H9 (cell line): Measurements from ENCODE around the gene LRP2. TPM values are rescaled to one million over a fixed set of nuclear protein-coding genes. Genes with fewer than 3 reads are reported as not detected.

Experiments used
- DNase-seq: peaks from one replicate; pipeline ENCODE4 v3.0.0-alpha.2; 2017
- H2AFZ ChIP-seq: one replicate; pipeline ENCODE4 v1.6.1; 2013; ENCODE audit warnings: mild to moderate bottlenecking, low read length, control low read depth, moderate library complexity
- H2AK5ac ChIP-seq: 2 replicates; pipeline ENCODE4 v1.6.1; 2013; ENCODE audit warnings: low read length, control low read depth, mixed read lengths; ENCODE audit not compliant: insufficient read length
- H2BK120ac ChIP-seq: one replicate; pipeline ENCODE4 v1.6.1; 2013; ENCODE audit warnings: low read depth, mild to moderate bottlenecking, low read length, control low read depth, inconsistent platforms; ENCODE audit not compliant: poor library complexity, severe bottlenecking
- H2BK12ac ChIP-seq: 2 replicates; pipeline ENCODE4 v1.6.1; 2013; ENCODE audit warnings: low read length, control low read depth, mixed read lengths, low read depth; ENCODE audit not compliant: insufficient read length
- H2BK15ac ChIP-seq: 2 replicates; pipeline ENCODE4 v1.6.1; 2013; ENCODE audit warnings: low read depth, low read length, control low read depth
- H2BK20ac ChIP-seq: one replicate; pipeline ENCODE4 v1.6.1; 2013; ENCODE audit warnings: low read depth, mild to moderate bottlenecking, low read length, control low read depth, inconsistent platforms; ENCODE audit not compliant: poor library complexity, severe bottlenecking
- H2BK5ac ChIP-seq: 2 replicates; pipeline ENCODE4 v1.6.1; 2013; ENCODE audit warnings: low read length, control low read depth, mixed read lengths; ENCODE audit not compliant: insufficient read length
- H3K14ac ChIP-seq: 2 replicates; pipeline ENCODE4 v1.6.1; 2013; ENCODE audit warnings: low read length, control low read depth; ENCODE audit not compliant: insufficient read depth
- H3K18ac ChIP-seq: 2 replicates; pipeline ENCODE4 v1.6.1; 2013; ENCODE audit warnings: low read depth, mild to moderate bottlenecking, mixed read lengths, low read length, control low read depth; ENCODE audit not compliant: insufficient read length
- H3K23ac ChIP-seq: 2 replicates; pipeline ENCODE4 v1.6.1; 2013; ENCODE audit warnings: low read length, control low read depth, mixed read lengths, low read depth; ENCODE audit not compliant: insufficient read length
- H3K23me2 ChIP-seq: 2 replicates; pipeline ENCODE4 v1.6.1; 2013; ENCODE audit warnings: low read depth, mild to moderate bottlenecking, mixed read lengths, low read length, control low read depth; ENCODE audit not compliant: insufficient read length, poor library complexity, severe bottlenecking
- H3K27ac ChIP-seq: 2 replicates; pipeline ENCODE4 v1.5.1; 2013; ENCODE audit warnings: low read length, control low read depth, mixed read lengths, low read depth; ENCODE audit not compliant: insufficient read length
- H3K27me3 ChIP-seq: 2 replicates; pipeline ENCODE4 v1.6.1; 2013; ENCODE audit warnings: low read length, control low read depth, inconsistent platforms; ENCODE audit not compliant: insufficient read depth
- H3K4ac ChIP-seq: 2 replicates; pipeline ENCODE4 v1.6.1; 2013; ENCODE audit warnings: low read depth, mild to moderate bottlenecking, control low read depth, inconsistent platforms, low read length, moderate library complexity
- H3K4me1 ChIP-seq: 2 replicates; pipeline ENCODE4 v1.6.1; 2013; ENCODE audit warnings: low read length, control low read depth, inconsistent platforms; ENCODE audit not compliant: insufficient read depth
- H3K4me2 ChIP-seq: 2 replicates; pipeline ENCODE4 v1.6.1; 2013; ENCODE audit warnings: low read length, control low read depth, mixed read lengths; ENCODE audit not compliant: insufficient read length, insufficient read depth
- H3K56ac ChIP-seq: 2 replicates; pipeline ENCODE4 v1.6.1; 2013; ENCODE audit warnings: low read depth, mild to moderate bottlenecking, mixed read lengths, low read length, control low read depth; ENCODE audit not compliant: insufficient read length
- H3K79me1 ChIP-seq: 2 replicates; pipeline ENCODE4 v1.6.1; 2013; ENCODE audit warnings: low read depth, mild to moderate bottlenecking, moderate library complexity, low read length, control low read depth, inconsistent platforms; ENCODE audit not compliant: insufficient read depth, poor library complexity, severe bottlenecking
- H3K79me2 ChIP-seq: 2 replicates; pipeline ENCODE4 v1.6.1; 2013; ENCODE audit warnings: low read length, control low read depth, inconsistent platforms; ENCODE audit not compliant: insufficient read depth
- H3K9ac ChIP-seq: 2 replicates; pipeline ENCODE4 v1.6.1; 2013; ENCODE audit warnings: low read length, control low read depth, mixed read lengths; ENCODE audit not compliant: insufficient read length; ENCODE audit errors: extremely low read depth
- H3K9me3 ChIP-seq: one replicate; pipeline ENCODE4 v1.6.1; 2013; ENCODE audit warnings: low read depth, low read length, inconsistent platforms; ENCODE audit not compliant: control insufficient read depth
- H3T11ph ChIP-seq: one replicate; pipeline ENCODE4 v1.6.1; 2013; ENCODE audit warnings: mild to moderate bottlenecking, low read length, control low read depth, inconsistent platforms
- H4K20me1 ChIP-seq: one replicate; pipeline ENCODE4 v1.6.1; 2013; ENCODE audit not compliant: control insufficient read depth, insufficient read length, insufficient read depth
- H4K5ac ChIP-seq: 2 replicates; pipeline ENCODE4 v1.6.1; 2013; ENCODE audit warnings: low read depth, mild to moderate bottlenecking, mixed read lengths, low read length, control low read depth; ENCODE audit not compliant: insufficient read length
- H4K8ac ChIP-seq: replicated peaks from 2 replicates; pipeline ENCODE4 v1.6.1; 2013; ENCODE audit warnings: low read length, control low read depth, mixed read lengths, low read depth; ENCODE audit not compliant: insufficient read length
- H4K91ac ChIP-seq: 2 replicates; pipeline ENCODE4 v1.6.1; 2013; ENCODE audit warnings: low read depth, mild to moderate bottlenecking, moderate library complexity, mixed read lengths, low read length, control low read depth; ENCODE audit not compliant: insufficient read length
- H3K27ac Mint-ChIP-seq, 3 experiments: 2 replicates in 2 of 3; 3 replicates in 1 of 3; pipeline ENCODE4 v1.8.0; 2020 to 2021; ENCODE audit warnings: mixed read lengths in 3 of 3, mild to moderate bottlenecking in 1 of 3, moderate library complexity in 1 of 3
- H3K27me3 Mint-ChIP-seq: 2 replicates; pipeline ENCODE4 v1.8.0; 2021; ENCODE audit warnings: low read depth, mild to moderate bottlenecking, moderate library complexity, mixed read lengths
- H3K36me3 Mint-ChIP-seq, 3 experiments: 2 replicates in 2 of 3; 3 replicates in 1 of 3; pipeline ENCODE4 v1.8.0; 2020 to 2021; ENCODE audit warnings: low read depth in 3 of 3, mixed read lengths in 3 of 3; ENCODE audit not compliant: insufficient read depth in 1 of 3
- H3K4me1 Mint-ChIP-seq, 2 experiments: 2 replicates each; pipeline ENCODE4 v1.8.0; 2020; ENCODE audit warnings: mixed read lengths in 2 of 2
- H3K4me3 Mint-ChIP-seq, 2 experiments: 2 replicates in 1 of 2; 3 replicates in 1 of 2; pipeline ENCODE4 v1.8.0; 2020 to 2021; ENCODE audit warnings: mild to moderate bottlenecking in 2 of 2, mixed read lengths in 2 of 2, moderate library complexity in 1 of 2
- H3K9me3 Mint-ChIP-seq, 2 experiments: 2 replicates in 1 of 2; 3 replicates in 1 of 2; pipeline ENCODE4 v1.8.0; 2020; ENCODE audit warnings: mild to moderate bottlenecking in 2 of 2, mixed read lengths in 2 of 2, moderate library complexity in 1 of 2
- CTCF ChIP-seq: fragments of 200-600 bp; sonication (generic); conservative IDR thresholded peaks from 3 replicates; pipeline ENCODE4 v1.8.0; 2021; ENCODE audit warnings: antibody characterized with exemption, mild to moderate bottlenecking
- WGBS: extraction: QIAGEN DNeasy Blood & Tissue Kit; methylation state at CpG from one replicate; pipeline ENCODE4 v1.1.7; 2013; ENCODE audit warnings: missing lambda C conversion rate, low lambda C conversion rate, mixed read lengths; ENCODE audit not compliant: insufficient read length; ENCODE audit errors: extremely low coverage; 5-methylcytosine and 5-hydroxymethylcytosine counted together
- total RNA-seq: library from RNA; stranded (reverse); gene quantifications from 2 replicates; pipeline ENCODE4 v1.2.1, GENCODE V29; 2021

Gene LRP2
- total RNA-seq, 1 experiment from 2014 or later = 1.4 TPM

- Histone ChIP-seq H3K27ac (no peak overlapping the region), H3K23ac (no peak overlapping the region), H4K8ac (no peak overlapping the region), H3K14ac (no peak overlapping the region), H4K91ac (no peak overlapping the region), H3K4ac (no peak overlapping the region), H3T11ph (no peak overlapping the region), H3K4me1 (no peaks in the 10 kb centered on the region), H3K18ac (no peak overlapping the region), H2BK20ac (no peak overlapping the region), H3K23me2 (no peaks in the 10 kb centered on the region), H2BK120ac (no peak overlapping the region), H3K56ac (no peak overlapping the region), H4K20me1 (no peaks in the 10 kb centered on the region), H4K5ac (no peak overlapping the region), H2BK15ac (no peak overlapping the region), H3K9ac (no peak overlapping the region), H3K4me2 (no peak overlapping the region), H3K9me3 (no peaks in the 10 kb centered on the region), H2AK5ac (no peak overlapping the region), H3K79me2 (no peaks in the 10 kb centered on the region), H3K27me3 (no peaks in the 10 kb centered on the region), H2AFZ (no peak overlapping the region), H2BK5ac (no peak overlapping the region), H3K79me1 (no peaks in the 10 kb centered on the region), H2BK12ac (no peak overlapping the region)
- Mint-ChIP-seq H3K36me3 (no peaks in the 10 kb centered on the region), H3K27me3 (peaks cover 32% of the 10 kb centered on the region), H3K4me1 (peaks cover 8 to 12% of the 10 kb centered on the region in 2 experiments), H3K4me3 (peak overlapping the region in 1 of 2 experiments; percentile 23; a peak in 1 of 5 replicates), H3K9me3 (0 out of 5 replicates have a peak, but pooled peaks cover 0 to under 1% of the 10 kb centered on the region in 2 experiments), H3K27ac (peak overlapping the region in 1 of 3 experiments; percentile 38; a peak in 1 of 7 replicates)
- WGBS = no CpG with 5 or more reads among the region's 2 CpGs
- no peak for DNase-seq
- TF ChIP-seq CTCF = no peak
These were observed 273.2 kb downstream of the LRP2 start for GRCh38 chr2:169089182-169089581.
